Omental fat pad (tissue), 4 donors: ENCODE results near the gene SLC15A3. TPM values are rescaled to one million over a fixed set of nuclear protein-coding genes. Genes with fewer than 3 reads are reported as not detected.

Experiments
- ATAC-seq: fragments of 150-250 bp; one replicate; pipeline ENCODE4 v1.9.1; 2016; ENCODE audit warnings: mild to moderate bottlenecking, moderate library complexity; ENCODE audit not compliant: low FRiP score
- DNase-seq: peaks from one replicate; pipeline ENCODE4 v3.0.0-alpha.2; 2019; ENCODE audit warnings: low spot score
- CTCF ChIP-seq, 3 donors: fragments of 450-650 bp; IDR thresholded peaks; one replicate each; pipeline ENCODE4 v1.5.1; 2016 to 2017; ENCODE audit warnings: antibody characterized with exemption in 3 of 3, mild to moderate bottlenecking in 3 of 3, moderate library complexity in 2 of 3
- total RNA-seq, 4 donors: library from RNA; depleted of rRNA; stranded (reverse); fragments of >200 nt; gene quantifications; one replicate each; pipeline ENCODE4 v1.1.0, GENCODE V29; 2016

Gene SLC15A3
- total RNA-seq, 4 donors from 2014 or later, result 17.6 to 56.0 (median 32.3) TPM

GRCh38 chr11:60922906-60923305 is 29.1 kb downstream of the SLC15A3 start:
- DNase-seq (no peak), ATAC-seq (no peak)
- TF ChIP-seq CTCF (IDR thresholded peaks at IDR 0.05), result no peak

- ATAC-seq (no peak), DNase-seq (no peak)
- no peak for TF ChIP-seq CTCF (IDR thresholded peaks at IDR 0.05)
These were observed 30.1 kb downstream of the SLC15A3 start for GRCh38 chr11:60921777-60922335.

GRCh38 chr11:60921259-60921658 is 30.7 kb downstream of the SLC15A3 start:
- no peak for DNase-seq
- TF ChIP-seq CTCF (IDR thresholded peaks at IDR 0.05), result no peak
- ATAC-seq, result no peak

GRCh38 chr11:60919956-60920355 is 32.0 kb downstream of the SLC15A3 start:
- ATAC-seq (no peak), DNase-seq (no peak)
- no peak for TF ChIP-seq CTCF (IDR thresholded peaks at IDR 0.05)

GRCh38 chr11:60919320-60919719 is 32.7 kb downstream of the SLC15A3 start:
- no peak for DNase-seq
- ATAC-seq, result no peak
- no peak for TF ChIP-seq CTCF (IDR thresholded peaks at IDR 0.05)

- ATAC-seq (no peak), DNase-seq (no peak)
- TF ChIP-seq CTCF (IDR thresholded peaks at IDR 0.05), result no peak
These were observed 33.1 kb downstream of the SLC15A3 start for GRCh38 chr11:60918939-60919265.

GRCh38 chr11:60918251-60918938 is 33.6 kb downstream of the SLC15A3 start:
- no peak for TF ChIP-seq CTCF (IDR thresholded peaks at IDR 0.05)
- DNase-seq, result no peak
- ATAC-seq, result no peak
